Stimulated activated CD4-positive, alpha-beta T cell treated with anti-CD3 and anti-CD28 coated beads, TNF-alpha, amount 100 ng/mL, for 24 hours (primary cell): Measurements from ENCODE around the gene SYNE1.

ENCODE experiments used
- DNase-seq, 3 experiments: peaks; one replicate each; pipeline ENCODE4 v3.0.0-alpha.2; 2020; ENCODE audit warnings: low read depth in 3 of 3

The SYNE1 gene

GRCh38 chr6:152277826-152278329 lies 359.3 kb downstream of the SYNE1 start:
- DNase-seq, result no peak

- DNase-seq, result no peak
Measured at GRCh38 chr6:152273638-152274037, 363.5 kb downstream of the SYNE1 start.

- no peak for DNase-seq
Measured at GRCh38 chr6:152273002-152273401, 364.2 kb downstream of the SYNE1 start.

- no peak for DNase-seq
Measured at GRCh38 chr6:152272486-152272885, 364.7 kb downstream of the SYNE1 start.

- no peak for DNase-seq
Measured at GRCh38 chr6:152271776-152272464, 365.2 kb downstream of the SYNE1 start.

GRCh38 chr6:152270301-152270925 lies 366.7 kb downstream of the SYNE1 start:
- DNase-seq, result no peak

GRCh38 chr6:152268846-152269442 lies 368.2 kb downstream of the SYNE1 start:
- DNase-seq, result no peak

GRCh38 chr6:152267967-152268845 lies 369.0 kb downstream of the SYNE1 start:
- no peak for DNase-seq

- DNase-seq, result no peak
Measured at GRCh38 chr6:152265651-152266050, 371.5 kb downstream of the SYNE1 start.

- no peak for DNase-seq
Measured at GRCh38 chr6:152263582-152263981, 373.6 kb downstream of the SYNE1 start.

- no peak for DNase-seq
Measured at GRCh38 chr6:152261179-152261578, 376.0 kb downstream of the SYNE1 start.

GRCh38 chr6:152259234-152259633 lies 377.9 kb downstream of the SYNE1 start:
- DNase-seq, result no peak

GRCh38 chr6:152257581-152257980 lies 379.6 kb downstream of the SYNE1 start:
- no peak for DNase-seq

GRCh38 chr6:152250127-152250526 lies 387.0 kb downstream of the SYNE1 start:
- DNase-seq, result no peak

- no peak for DNase-seq
Measured at GRCh38 chr6:152248980-152249379, 388.2 kb downstream of the SYNE1 start.

- no peak for DNase-seq
Measured at GRCh38 chr6:152246554-152247337, 390.4 kb downstream of the SYNE1 start.

GRCh38 chr6:152244998-152245630 lies 392.0 kb downstream of the SYNE1 start:
- no peak for DNase-seq

- no peak for DNase-seq
Measured at GRCh38 chr6:152241013-152241766, 396.0 kb downstream of the SYNE1 start.

- no peak for DNase-seq
Measured at GRCh38 chr6:152240436-152240835, 396.7 kb downstream of the SYNE1 start.
